AG08395 (cell line): ENCODE results near the gene PPP4R2.

Source experiments
- DNase-seq: peaks from one replicate; pipeline ENCODE4 v3.0.0; 2012; ENCODE audit warnings: mixed read lengths, low spot score

PPP4R2 gene

GRCh38 chr3:73114711-73115110 is 118.1 kb downstream of the PPP4R2 start:
- no peak for DNase-seq

- no peak for DNase-seq
Observed at GRCh38 chr3:73115806-73116205, 119.2 kb downstream of the PPP4R2 start.
